Thyroid gland (tissue), 4 donors: ENCODE results near the gene AANAT. TPM values are rescaled to one million over a fixed set of nuclear protein-coding genes. Genes with fewer than 3 reads are reported as not detected.

Experiments
- DNase-seq, 2 donors: peaks; one replicate each; pipeline ENCODE4 v3.0.0-alpha.2; 2019
- H3K27ac ChIP-seq, 3 donors: fragments of 200-600 bp; sonication (generic); 1 replicate in 2 of 3; 2 replicates in 1 of 3; pipeline ENCODE4 v1.5.1; 2016 to 2019; ENCODE audit warnings: mild to moderate bottlenecking in 1 of 3, moderate library complexity in 1 of 3
- H3K27me3 ChIP-seq: fragments of 200-600 bp; sonication (generic); one replicate; pipeline ENCODE4 v1.5.1; 2019
- H3K36me3 ChIP-seq, 2 donors: fragments of 200-600 bp; sonication (generic); one replicate each; pipeline ENCODE4 v1.5.1; 2016 to 2019
- H3K4me1 ChIP-seq, 2 donors: fragments of 200-600 bp; sonication (generic); one replicate each; pipeline ENCODE4 v1.5.1; 2017 to 2019
- H3K4me3 ChIP-seq, 3 donors: fragments of 200-600 bp; sonication (generic); replicated peaks in 1 of 3; 1 replicate in 2 of 3; 2 replicates in 1 of 3; pipeline ENCODE4 v1.5.1; 2016; ENCODE audit warnings: mild to moderate bottlenecking in 1 of 3
- H3K9me3 ChIP-seq: fragments of 200-600 bp; sonication (generic); one replicate; pipeline ENCODE4 v1.5.1; 2017
- CTCF ChIP-seq, 6 experiments: fragments of 200-600 bp in 3 of 6; fragments of 450-650 bp in 3 of 6; sonication (generic) in 3 of 6; IDR thresholded peaks; one replicate each; pipeline ENCODE4 v1.5.1; 2016 to 2019; ENCODE audit warnings: antibody characterized with exemption in 6 of 6, mild to moderate bottlenecking in 2 of 6, inconsistent platforms in 1 of 6, moderate library complexity in 1 of 6
- POLR2A ChIP-seq, 2 donors: fragments of 450-650 bp; IDR thresholded peaks; one replicate each; pipeline ENCODE4 v1.6.1; 2017; ENCODE audit warnings: antibody characterized with exemption in 2 of 2, mild to moderate bottlenecking in 2 of 2, moderate library complexity in 1 of 2
- WGBS, 2 donors: methylation state at CpG; one replicate each; pipeline ENCODE4 v1.1.5; 2017; 5-methylcytosine and 5-hydroxymethylcytosine counted together
- intact Hi-C: fragments of 100-400 bp; cut with DNase I; formaldehyde crosslinking; loops from one replicate; pipeline ENCODE4 v1.15.1; 2023
- total RNA-seq, 4 donors: library from RNA; depleted of rRNA; stranded (reverse); fragments of >200 nt; gene quantifications; one replicate each; pipeline ENCODE4 v1.2.3, GENCODE V29; 2016

AANAT gene
- total RNA-seq, 4 donors from 2014 or later, result 0.81 TPM; not detected in 3

GRCh38 chr17:76467809-76468633 is 618 bp downstream of the AANAT start:
- Histone ChIP-seq H3K27ac (no peak overlapping the region), H3K4me3 (no peak overlapping the region), H3K36me3 (peaks cover 0 to 8% of the 10 kb centered on the region in 2 donors), H3K4me1 (peaks cover 0 to 3% of the 10 kb centered on the region in 2 donors), H3K27me3 (no peaks in the 10 kb centered on the region), H3K9me3 (no peaks in the 10 kb centered on the region)
- intact Hi-C loops, result no loop called here
- WGBS, 2 donors, result 56 to 68% methylated on average over 3 to 7 of the region's 8 CpGs
- TF ChIP-seq CTCF (IDR thresholded peaks at IDR 0.05) (no peak), POLR2A (IDR thresholded peaks at IDR 0.05) (no peak)
- DNase-seq, result no peak

- intact Hi-C loops, result no loop called here
- no peak for TF ChIP-seq POLR2A (IDR thresholded peaks at IDR 0.05)
- no peak for DNase-seq
- WGBS, 2 donors, result 97 to 98% methylated on average over 7 to 8 of the region's 14 CpGs
- no peaks in the 10 kb centered on the region for H3K27me3 ChIP-seq
- H3K4me3 ChIP-seq, result no peak overlapping the region
- no peaks in the 10 kb centered on the region for H3K9me3 ChIP-seq
- H3K27ac ChIP-seq, result no peak overlapping the region
- H3K4me1 ChIP-seq, result peaks cover 0 to 3% of the 10 kb centered on the region in 2 donors
- peaks cover 0 to 8% of the 10 kb centered on the region in 2 donors for H3K36me3 ChIP-seq
Measured at GRCh38 chr17:76468634-76469010, 1.2 kb downstream of the AANAT start.

GRCh38 chr17:76469076-76469990 is 1.9 kb downstream of the AANAT start:
- intact Hi-C loops, result no loop called here
- WGBS, 2 donors, result 92 to 96% methylated on average over 20 to 27 of the region's 38 CpGs
- no peak for DNase-seq
- Histone ChIP-seq H3K36me3 (peaks cover 0 to 8% of the 10 kb centered on the region in 2 donors), H3K4me3 (no peak overlapping the region), H3K4me1 (peaks cover 0 to 3% of the 10 kb centered on the region in 2 donors), H3K9me3 (no peaks in the 10 kb centered on the region), H3K27me3 (no peaks in the 10 kb centered on the region), H3K27ac (no peak overlapping the region)
- TF ChIP-seq CTCF (IDR thresholded peaks at IDR 0.05) (no peak), POLR2A (IDR thresholded peaks at IDR 0.05) (no peak)

GRCh38 chr17:76469991-76470739 is 2.8 kb downstream of the AANAT start:
- H3K36me3 ChIP-seq, result peaks cover 0 to 8% of the 10 kb centered on the region in 2 donors
- intact Hi-C loops, result no loop called here
- H3K9me3 ChIP-seq, result no peaks in the 10 kb centered on the region
- H3K4me1 ChIP-seq, result peaks cover 0 to 3% of the 10 kb centered on the region in 2 donors
- H3K4me3 ChIP-seq, result no peak overlapping the region
- DNase-seq, result no peak
- H3K27ac ChIP-seq, result no peak overlapping the region
- 91 to 94% methylated on average over 7 to 13 of the region's 13 CpGs for WGBS, 2 donors
- TF ChIP-seq CTCF (IDR thresholded peaks at IDR 0.05), result no peak
- no peak for TF ChIP-seq POLR2A (IDR thresholded peaks at IDR 0.05)
- no peaks in the 10 kb centered on the region for H3K27me3 ChIP-seq
